ENCODE results near the gene HOXD4.

Gene HOXD4

DNA sequence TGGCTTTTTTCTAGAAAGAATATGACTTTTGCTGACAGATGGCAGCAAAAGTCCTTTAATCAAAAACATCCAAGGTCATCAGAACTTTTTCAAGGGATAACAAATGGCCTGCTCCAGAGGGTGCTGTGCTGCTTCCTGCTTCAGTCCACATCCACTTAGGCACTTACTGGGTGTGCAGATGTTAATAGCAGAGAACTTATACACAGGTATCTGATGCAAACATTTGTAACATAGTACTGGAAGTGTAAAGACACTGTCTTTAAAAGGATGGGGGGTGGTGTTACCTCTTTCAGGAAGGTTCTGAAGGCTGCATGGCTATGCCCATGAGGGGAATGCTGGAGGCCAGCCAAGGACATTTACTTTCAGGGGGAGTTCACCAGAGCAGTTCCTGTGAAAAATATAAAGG, 16.3 kb upstream of the HOXD4 start:
- DNase-seq, result peak; percentile 46
- in situ Hi-C loops (cut with HindIII; ENCODE audit: low pct_ligation_motif_present, low pct_unique_long_range_greater_than_20kb, low sequenced_read_pairs), result loop anchor here (25.0 kb wide), 2 partner anchors 302 to 527 kb away; no protein-coding TSS in a partner anchor

DNA sequence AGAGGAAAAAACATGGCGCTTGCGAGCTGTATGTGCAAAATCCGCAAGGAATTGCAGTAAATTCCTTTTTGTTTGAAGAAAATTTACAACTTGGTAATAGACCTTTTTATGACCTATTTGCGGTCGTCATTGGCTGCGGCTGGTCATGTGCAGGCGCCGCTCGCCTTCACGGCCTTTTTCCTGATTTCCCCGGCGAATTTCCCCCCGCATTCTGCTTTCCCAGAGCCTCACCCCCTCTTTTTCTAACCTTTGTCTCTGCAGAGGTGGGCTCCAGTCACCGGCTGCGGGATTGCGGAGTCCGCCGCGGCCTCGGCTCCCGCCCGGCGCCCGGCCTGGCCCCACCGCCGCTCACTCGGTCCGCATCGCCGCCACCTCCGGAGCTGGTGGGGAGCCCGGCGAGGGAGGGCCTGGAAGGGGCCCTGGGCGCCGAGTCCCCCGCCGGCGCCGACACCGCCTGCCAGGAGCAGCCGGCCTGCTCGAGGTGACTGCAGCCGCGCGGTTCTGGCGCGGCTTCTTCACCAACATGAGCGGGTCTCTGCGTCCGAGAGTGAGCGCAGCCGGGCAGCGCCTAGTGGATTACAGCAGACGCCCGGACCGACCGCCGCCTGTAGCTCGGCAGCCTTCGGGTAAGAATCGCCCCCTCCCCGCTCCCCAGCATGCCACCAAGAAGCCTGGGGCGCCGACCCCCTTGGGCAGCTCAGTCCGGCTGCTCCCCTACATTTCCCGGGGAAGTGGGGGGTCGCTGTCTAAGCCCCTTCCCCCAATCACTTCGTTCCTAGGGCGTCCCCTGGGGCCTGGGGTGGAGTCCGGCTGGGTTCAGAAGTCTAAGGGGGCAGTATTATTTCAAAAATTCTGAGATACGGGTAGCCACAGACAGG, 14.7 kb upstream of the HOXD4 start:
- in situ Hi-C loops (cut with HindIII; ENCODE audit: low pct_ligation_motif_present, low pct_unique_long_range_greater_than_20kb, low sequenced_read_pairs), result loop anchor here (25.0 kb wide), 2 partner anchors 301 to 526 kb away; no protein-coding TSS in a partner anchor
- DNase-seq, result peak; percentile 68

DNA sequence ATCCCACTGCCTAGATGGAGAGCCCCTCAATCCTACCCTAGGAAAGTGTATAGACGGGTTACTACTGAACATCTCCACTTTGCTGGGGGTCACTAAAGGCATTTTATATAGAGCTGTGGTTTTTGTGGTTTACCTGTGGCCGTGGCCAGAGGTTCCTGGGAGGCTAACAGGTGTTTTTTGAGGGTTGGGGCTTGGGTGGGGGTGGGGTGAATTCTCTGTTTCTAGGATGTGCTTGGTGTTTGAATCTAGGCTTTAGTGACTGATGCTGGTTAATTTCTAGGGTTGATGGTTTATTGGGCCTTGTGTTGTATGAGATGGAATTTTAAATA, 14.1 kb upstream of the HOXD4 start:
- DNase-seq, result no peak
- in situ Hi-C loops (cut with HindIII; ENCODE audit: low pct_ligation_motif_present, low pct_unique_long_range_greater_than_20kb, low sequenced_read_pairs), result loop anchor here (25.0 kb wide), 2 partner anchors 300 to 525 kb away; no protein-coding TSS in a partner anchor

DNA sequence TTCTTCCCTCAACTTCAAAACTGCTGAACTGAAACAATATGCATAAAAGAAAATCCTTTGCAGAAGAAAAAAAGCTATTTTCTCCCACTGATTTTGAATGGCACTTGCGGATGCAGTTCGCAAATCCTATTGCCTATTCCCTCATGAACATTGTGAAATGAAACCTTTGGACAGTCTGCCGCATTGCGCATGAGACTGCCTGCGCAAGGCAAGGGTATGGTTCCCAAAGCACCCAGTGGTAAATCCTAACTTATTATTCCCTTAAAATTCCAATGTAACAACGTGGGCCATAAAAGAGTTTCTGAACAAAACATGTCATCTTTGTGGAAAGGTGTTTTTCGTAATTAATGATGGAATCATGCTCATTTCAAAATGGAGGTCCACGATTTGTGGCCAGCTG, 13.4 kb upstream of the HOXD4 start:
- in situ Hi-C loops (cut with HindIII; ENCODE audit: low pct_ligation_motif_present, low pct_unique_long_range_greater_than_20kb, low sequenced_read_pairs), result loop anchor here (25.0 kb wide), 2 partner anchors 299 to 524 kb away; no protein-coding TSS in a partner anchor
- DNase-seq, result no peak

DNA sequence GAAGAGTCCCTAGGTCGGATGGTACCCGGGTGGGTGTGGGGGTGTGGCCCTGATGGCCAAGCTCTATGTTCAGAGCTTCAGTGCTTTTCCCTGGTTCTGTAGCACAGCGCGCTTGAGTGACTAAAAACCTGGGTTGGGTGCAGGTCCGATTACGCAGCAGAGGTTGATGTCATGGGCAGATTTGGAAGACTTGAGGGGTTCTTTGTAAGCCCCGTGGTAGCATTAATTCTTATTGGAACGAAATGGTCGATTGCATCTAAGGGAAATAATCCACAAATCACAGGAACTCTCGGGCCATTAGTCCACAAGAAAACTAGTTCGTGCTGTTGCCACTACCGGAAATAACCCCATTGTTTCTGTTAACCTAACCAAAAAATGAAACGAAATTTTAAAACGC, 12.8 kb upstream of the HOXD4 start:
- no peak for DNase-seq
- in situ Hi-C loops (cut with HindIII; ENCODE audit: low pct_ligation_motif_present, low pct_unique_long_range_greater_than_20kb, low sequenced_read_pairs), result loop anchor here (25.0 kb wide), 2 partner anchors 299 to 524 kb away; no protein-coding TSS in a partner anchor

DNA sequence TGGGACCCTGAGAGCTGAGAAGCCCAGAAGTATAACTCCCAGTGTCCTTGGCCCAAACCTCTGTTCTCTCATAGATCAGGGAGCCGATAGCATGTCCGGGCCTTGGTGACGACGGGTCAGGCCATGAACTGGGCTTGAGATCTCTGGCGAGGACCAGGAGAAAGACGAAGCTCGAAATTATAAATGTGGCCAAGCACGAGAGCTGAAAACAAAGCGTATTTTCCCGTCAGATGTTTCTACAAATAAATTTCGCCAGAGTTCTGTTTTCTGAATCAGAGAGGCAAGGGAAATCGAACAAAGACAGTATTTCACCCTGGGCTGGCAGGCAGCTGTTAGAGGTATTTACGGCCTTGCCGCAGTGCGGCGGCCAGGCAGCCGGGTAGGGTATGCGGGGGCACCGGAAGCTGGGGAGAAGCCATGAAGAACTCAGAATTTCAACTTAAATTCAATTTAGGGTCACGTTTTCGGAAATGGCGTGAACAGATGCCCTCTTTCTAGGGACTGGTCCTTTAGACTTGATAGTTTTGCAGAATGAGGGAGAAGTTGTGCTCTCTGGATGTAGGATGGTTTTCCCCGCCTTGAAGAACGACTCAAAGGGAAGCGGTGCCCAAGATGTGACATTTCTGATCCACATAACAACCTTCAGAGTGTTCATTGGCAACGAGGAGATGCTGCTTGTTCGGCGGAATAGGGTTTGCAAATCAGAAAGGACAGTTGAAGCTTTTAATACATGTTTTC, 12.3 kb upstream of the HOXD4 start:
- no peak for DNase-seq
- in situ Hi-C loops (cut with HindIII; ENCODE audit: low pct_ligation_motif_present, low pct_unique_long_range_greater_than_20kb, low sequenced_read_pairs), result loop anchor here (25.0 kb wide), 2 partner anchors 298 to 523 kb away; no protein-coding TSS in a partner anchor

DNA sequence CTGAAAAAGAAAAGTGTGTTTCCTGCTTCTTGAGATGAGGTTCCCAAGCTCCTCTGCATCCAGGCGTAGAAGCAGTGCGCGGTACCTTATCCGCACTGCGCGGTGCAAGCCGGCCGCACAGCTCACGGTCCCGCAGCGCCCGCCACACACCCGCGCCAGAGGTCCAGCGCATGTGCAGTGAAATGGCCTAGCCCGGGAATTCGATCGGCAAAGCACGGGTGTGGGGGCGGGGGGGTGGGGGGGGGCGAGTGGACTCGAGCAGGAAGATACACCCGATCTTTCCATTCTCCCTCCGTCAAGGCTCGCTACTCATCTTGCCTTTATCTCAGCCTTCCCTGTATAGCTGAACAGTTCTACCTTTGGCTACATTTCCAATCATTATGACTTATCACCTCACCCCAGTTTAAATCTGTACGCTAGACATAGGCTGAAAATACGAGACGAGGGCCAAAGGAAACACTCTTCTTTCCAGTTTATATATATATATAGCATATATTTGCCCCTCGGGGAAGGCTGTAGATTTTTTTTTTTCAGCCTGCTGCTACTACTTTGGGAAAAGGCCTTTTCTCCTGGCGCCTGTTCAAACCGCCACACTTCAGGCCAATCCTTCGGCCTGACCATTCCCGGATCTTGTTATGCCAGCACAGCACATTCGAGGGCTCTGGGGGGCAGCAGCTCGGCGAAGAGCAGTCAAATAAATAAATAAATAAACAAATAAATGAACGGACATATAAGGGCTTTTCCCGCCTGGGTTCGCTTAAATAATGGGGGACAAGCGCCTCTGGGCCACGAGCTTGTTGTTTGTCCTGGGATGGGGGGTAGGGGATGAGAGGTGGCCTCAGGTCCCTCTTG, 11.5 kb upstream of the HOXD4 start:
- in situ Hi-C loops (cut with HindIII; ENCODE audit: low pct_ligation_motif_present, low pct_unique_long_range_greater_than_20kb, low sequenced_read_pairs), result loop anchor here (25.0 kb wide), 2 partner anchors 297 to 522 kb away; no protein-coding TSS in a partner anchor
- no peak for DNase-seq

DNA sequence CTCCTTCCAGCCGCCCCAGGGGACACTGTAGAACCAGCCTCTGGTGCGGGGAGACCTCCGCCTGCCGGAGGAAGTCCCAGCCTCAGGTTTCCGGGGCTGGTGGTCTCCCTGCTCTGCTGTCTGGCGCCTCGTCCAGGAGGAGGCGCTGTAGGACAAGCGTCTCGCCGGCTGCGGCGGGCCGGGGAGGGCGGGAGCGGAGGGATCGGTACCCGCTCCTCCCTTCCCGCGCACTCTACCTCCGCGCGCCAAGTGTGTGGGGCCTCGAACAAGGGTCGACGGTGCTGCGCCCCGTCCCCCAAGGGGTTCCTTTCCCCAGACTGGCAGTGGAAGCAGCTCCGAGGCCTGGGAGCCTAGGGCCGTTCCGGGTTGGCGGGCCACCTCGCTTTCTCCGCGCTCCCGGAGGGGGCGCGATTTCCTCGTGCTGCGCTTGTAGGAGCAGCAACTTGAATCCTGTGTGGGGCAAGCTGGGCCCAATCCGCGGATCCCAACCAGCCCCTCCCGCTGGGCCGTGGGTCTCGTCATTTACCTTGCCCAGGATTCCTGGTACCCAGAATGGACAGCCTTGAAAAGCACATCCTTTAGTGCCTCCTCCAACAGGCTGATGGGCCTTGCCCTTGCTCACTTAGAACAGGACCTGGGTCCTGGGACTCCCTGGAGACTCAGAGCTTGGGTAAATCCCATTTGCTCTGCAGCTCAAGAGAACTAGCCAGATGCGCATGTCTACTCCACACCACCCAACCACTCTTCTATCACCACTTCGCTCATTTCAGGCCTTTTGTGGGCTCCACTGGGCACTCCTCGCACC, 10.6 kb upstream of the HOXD4 start:
- in situ Hi-C loops (cut with HindIII; ENCODE audit: low pct_ligation_motif_present, low pct_unique_long_range_greater_than_20kb, low sequenced_read_pairs), result loop anchor here (25.0 kb wide), 2 partner anchors 297 to 522 kb away; no protein-coding TSS in a partner anchor
- DNase-seq, result peak; percentile 86

DNA sequence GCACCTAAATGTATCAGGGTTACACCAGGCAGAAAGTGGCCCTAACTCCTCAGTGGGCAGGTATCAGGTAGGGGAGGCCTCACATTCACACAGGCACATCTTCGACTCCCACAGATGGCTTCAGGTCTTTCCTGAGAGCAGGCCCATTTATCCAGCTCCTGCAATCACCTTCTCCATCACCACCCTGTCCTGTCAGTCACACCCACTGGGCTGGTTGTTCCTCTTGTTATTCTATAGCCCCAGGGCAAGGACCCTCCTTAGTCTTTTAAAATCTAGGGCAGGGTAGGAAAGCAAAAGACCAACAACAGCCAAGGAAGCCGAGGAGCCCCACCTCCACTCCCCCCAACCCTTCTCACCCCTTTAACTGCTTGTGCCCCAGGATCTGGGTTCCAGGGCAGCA, 9.1 kb upstream of the HOXD4 start:
- DNase-seq, result no peak
- in situ Hi-C loops (cut with HindIII; ENCODE audit: low pct_ligation_motif_present, low pct_unique_long_range_greater_than_20kb, low sequenced_read_pairs), result loop anchor here (25.0 kb wide), 2 partner anchors 295 to 520 kb away; no protein-coding TSS in a partner anchor

DNA sequence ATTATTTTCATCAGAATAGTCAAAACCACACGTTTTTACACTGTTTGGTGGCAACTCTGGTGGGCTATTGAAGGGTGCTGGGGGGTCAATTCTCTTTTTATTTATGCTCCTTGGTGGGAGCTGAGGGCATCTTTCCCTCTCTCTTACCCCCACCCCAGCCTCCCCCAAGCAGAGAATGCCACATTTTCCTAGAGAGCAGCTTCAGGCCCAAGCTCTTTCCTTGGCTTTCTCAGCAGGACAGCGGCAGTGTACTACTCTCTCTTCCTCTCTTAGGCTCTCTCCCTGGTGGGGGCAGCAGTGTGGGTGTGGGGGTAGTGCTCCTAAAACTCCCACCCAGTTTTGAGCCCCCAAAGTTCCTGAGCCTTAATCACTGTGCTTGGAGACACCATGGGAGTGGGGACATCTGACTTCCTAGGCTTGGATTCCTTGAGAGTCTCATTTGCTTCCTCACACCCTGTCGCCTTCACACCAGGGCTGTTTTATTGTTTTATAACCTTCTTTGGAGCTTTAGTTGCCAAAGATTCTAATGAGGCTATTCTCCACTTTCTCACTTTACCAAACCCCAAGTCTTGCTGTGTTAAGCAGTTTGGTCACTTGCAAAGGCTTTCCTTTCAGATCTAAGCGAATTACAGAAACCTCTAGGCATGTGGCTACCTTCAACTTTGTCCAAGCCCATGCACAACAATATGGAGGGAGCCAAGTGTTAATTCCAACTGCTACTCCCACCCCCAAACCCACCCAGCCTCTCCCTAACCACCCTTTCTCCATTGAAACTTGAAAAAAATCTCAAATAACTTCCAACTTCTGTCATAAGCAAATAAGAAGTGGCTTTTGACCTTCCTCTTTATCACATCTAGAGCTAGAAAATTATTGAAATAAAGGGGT, 6.0 kb upstream of the HOXD4 start:
- no peak for DNase-seq
- in situ Hi-C loops (cut with HindIII; ENCODE audit: low pct_ligation_motif_present, low pct_unique_long_range_greater_than_20kb, low sequenced_read_pairs), result loop anchor here (25.0 kb wide), 2 partner anchors 292 to 517 kb away; no protein-coding TSS in a partner anchor

DNA sequence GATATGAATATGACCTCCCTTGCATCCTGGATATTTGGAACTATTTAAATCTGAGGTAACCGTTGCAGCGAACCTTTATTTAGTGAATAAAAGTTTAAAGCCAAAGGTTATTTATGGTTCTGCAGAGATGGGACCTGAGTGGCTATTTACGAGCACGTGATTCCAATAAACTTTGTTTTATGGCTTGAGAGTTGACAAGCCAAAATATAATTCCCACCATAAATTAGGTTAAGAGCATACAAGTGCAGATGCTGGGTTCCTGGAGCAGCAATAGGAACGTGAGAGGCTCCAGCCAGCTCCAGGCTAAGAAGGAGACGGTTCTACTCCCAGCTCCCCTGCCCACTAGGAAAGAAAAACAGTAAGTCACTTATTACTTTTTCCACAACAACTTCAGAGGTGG, 5.2 kb upstream of the HOXD4 start:
- no peak for DNase-seq
- in situ Hi-C loops (cut with HindIII; ENCODE audit: low pct_ligation_motif_present, low pct_unique_long_range_greater_than_20kb, low sequenced_read_pairs), result loop anchor here (25.0 kb wide), 2 partner anchors 291 to 516 kb away; no protein-coding TSS in a partner anchor

DNA sequence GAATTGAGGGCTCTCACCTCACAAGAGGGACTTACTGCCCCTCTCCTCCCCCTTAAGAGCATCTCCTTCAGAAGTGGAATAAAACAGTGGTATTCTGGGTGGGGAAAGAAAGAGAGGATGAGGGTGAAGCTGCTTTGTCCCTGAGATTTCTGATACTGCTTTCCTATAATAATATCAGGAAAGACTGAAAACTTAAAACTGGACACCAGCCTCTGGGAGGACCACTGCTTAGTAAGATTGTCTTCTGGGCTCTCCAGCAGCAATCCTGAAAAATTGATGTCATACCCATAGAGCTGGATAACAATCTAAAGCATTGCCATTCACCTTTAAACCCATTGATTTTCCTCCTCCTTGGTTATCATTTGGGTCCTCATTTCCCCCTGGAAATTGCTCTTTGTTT, 4.7 kb upstream of the HOXD4 start:
- no peak for DNase-seq
- in situ Hi-C loops (cut with HindIII; ENCODE audit: low pct_ligation_motif_present, low pct_unique_long_range_greater_than_20kb, low sequenced_read_pairs), result loop anchor here (25.0 kb wide), 2 partner anchors 291 to 516 kb away; no protein-coding TSS in a partner anchor

DNA sequence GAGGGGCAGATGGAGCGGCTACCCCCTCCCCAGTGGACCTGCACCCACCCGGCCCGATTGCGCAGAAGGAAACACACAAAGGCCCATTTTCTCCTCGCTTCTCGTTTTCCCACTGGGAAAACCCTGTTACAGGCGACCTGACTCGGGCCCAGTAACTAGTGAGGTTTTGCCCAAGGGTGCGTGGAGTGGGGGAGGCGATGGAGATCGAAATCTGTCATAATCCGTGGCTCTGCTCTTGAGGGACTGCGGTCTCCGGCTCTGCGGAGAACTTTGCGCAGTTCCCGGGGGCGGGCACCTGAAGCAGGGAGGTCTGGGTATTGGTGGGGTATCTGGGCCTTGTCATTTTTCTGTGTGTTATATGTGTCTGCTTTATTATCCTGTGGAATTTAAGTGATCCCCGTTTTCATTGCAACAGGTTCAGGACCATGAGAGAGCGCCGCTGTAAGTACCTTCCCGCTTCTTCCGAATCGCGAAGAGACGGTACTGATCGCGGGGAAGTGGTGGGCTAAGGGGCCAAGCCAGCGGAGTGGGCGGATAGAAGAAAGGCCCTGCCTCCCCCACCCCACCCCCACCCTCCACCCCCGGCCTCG, 4.0 kb upstream of the HOXD4 start:
- DNase-seq, result no peak
- in situ Hi-C loops (cut with HindIII; ENCODE audit: low pct_ligation_motif_present, low pct_unique_long_range_greater_than_20kb, low sequenced_read_pairs), result loop anchor here (25.0 kb wide), 2 partner anchors 290 to 515 kb away; no protein-coding TSS in a partner anchor

DNA sequence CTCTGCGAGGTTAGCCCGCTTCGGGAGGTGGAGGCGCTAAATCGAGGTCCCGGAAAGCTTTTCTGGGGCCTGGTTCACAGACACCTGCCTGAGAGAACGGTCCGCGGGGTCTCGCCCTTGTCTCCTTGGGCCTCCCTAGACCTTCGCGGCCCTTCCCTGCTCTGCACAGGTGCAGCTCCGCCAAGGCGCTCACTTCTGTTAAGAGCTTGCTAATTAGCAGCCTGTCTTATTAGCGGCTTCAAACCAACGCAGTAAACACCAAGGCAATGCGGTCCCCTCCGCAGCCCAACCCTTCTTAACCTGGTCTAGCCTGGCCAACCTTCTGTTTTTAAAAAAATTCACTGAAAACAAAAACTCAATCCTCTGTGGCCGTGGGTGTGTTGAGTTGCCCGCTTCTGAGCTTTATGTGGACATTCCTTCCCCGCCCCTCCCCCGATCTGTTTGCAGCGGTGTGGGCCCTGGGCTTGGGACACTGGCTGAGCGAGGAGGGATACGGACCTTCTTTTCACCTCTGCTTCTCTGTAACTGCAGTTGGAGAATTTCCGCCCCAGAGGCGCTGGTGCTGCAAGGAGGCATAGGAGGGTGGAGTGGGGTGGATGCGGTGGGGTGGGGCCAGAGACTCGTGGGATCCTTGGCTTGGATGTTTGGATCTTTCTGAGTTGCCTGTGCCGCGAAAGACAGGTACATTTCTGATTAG, 3.4 kb upstream of the HOXD4 start:
- DNase-seq, result no peak
- in situ Hi-C loops (cut with HindIII; ENCODE audit: low pct_ligation_motif_present, low pct_unique_long_range_greater_than_20kb, low sequenced_read_pairs), result loop anchor here (25.0 kb wide), 2 partner anchors 289 to 514 kb away; no protein-coding TSS in a partner anchor

DNA sequence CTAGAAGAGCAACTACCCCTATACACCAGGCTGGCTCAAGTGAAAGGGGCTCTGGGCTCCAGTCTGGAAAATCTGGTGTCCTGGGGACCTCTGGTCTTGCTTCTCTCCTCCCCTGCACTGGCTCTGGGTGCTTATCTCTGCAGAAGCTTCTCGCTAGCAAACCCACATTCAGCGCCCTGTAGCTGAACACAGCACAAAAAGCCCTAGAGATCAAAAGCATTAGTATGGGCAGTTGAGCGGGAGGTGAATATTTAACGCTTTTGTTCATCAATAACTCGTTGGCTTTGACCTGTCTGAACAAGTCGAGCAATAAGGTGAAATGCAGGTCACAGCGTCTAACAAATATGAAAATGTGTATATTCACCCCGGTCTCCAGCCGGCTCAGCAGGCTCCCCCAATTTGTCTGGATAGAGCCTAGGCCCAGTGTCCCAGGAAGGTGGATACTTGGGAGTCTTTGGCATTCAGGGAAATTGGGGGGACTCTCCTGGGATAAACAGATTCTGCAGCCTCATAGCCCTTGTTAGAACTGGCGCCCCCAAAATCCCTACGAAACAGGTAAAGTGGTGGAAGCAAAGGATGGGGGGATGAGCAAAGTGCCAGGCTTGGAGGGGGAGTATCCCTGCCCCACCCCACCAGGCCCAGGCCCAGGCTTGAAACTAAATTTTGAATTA, 2.5 kb upstream of the HOXD4 start:
- in situ Hi-C loops (cut with HindIII; ENCODE audit: low pct_ligation_motif_present, low pct_unique_long_range_greater_than_20kb, low sequenced_read_pairs), result loop anchor here (25.0 kb wide), 2 partner anchors 288 to 513 kb away; no protein-coding TSS in a partner anchor
- no peak for DNase-seq
